ENCODE measurements around the gene GNPTG.

- no peak for TF ChIP-seq CTCF (IDR thresholded peaks at IDR 0.05)
- TF ChIP-seq POLR2A (IDR thresholded peaks at IDR 0.05) = no peak
These were observed 39.3 kb upstream of the GNPTG start for GRCh38 chr16:1312467-1312816.
